Lower leg skin (tissue), 4 donors: ENCODE measurements around the gene PRC1. TPM values are rescaled to one million over a fixed set of nuclear protein-coding genes. Genes with fewer than 3 reads are reported as not detected.

ENCODE experiments used
- DNase-seq, 2 donors: peaks; one replicate each; pipeline ENCODE4 v3.0.0-alpha.2; 2019; ENCODE audit warnings: low spot score in 2 of 2
- H3K4me3 ChIP-seq: fragments of 200-600 bp; sonication (generic); 2 replicates; pipeline ENCODE4 v1.5.1; 2017; ENCODE audit warnings: mild to moderate bottlenecking, low read depth; ENCODE audit not compliant: poor library complexity, severe bottlenecking
- CTCF ChIP-seq, 3 donors: fragments of 450-650 bp; IDR thresholded peaks; one replicate each; pipeline ENCODE4 v1.5.1; 2016; ENCODE audit warnings: antibody characterized with exemption in 3 of 3, mild to moderate bottlenecking in 3 of 3, moderate library complexity in 2 of 3
- POLR2A ChIP-seq, 2 donors: fragments of 450-650 bp; IDR thresholded peaks; one replicate each; pipeline ENCODE4 v1.6.1; 2016 to 2017; ENCODE audit warnings: antibody characterized with exemption in 2 of 2, mild to moderate bottlenecking in 1 of 2, moderate library complexity in 1 of 2
- WGBS, 2 donors: methylation state at CpG; one replicate each; pipeline ENCODE4 v1.1.5; 2018; 5-methylcytosine and 5-hydroxymethylcytosine counted together
- intact Hi-C: fragments of 100-400 bp; cut with DNase I; formaldehyde crosslinking; loops from one replicate; pipeline ENCODE4 v1.15.0; 2023; ENCODE audit warnings: low total_unique reads
- total RNA-seq, 4 donors: library from RNA; depleted of rRNA; stranded (reverse); fragments of >200 nt; gene quantifications; one replicate each; pipeline ENCODE4 v1.1.0, GENCODE V29; 2016

Gene PRC1
- total RNA-seq, 4 donors from 2014 or later, result 16.3 to 24.4 (median 19.5) TPM

GRCh38 chr15:90979582-90979981, 14.8 kb downstream of the PRC1 start:
- intact Hi-C loops, result no loop called here
- DNase-seq, result no peak
- H3K4me3 ChIP-seq, result no peak overlapping the region
- TF ChIP-seq CTCF (IDR thresholded peaks at IDR 0.05) (no peak), POLR2A (IDR thresholded peaks at IDR 0.05) (no peak)
- 46 to 54% methylated on average over 1 of the region's 1 CpG for WGBS, 2 donors

DNA sequence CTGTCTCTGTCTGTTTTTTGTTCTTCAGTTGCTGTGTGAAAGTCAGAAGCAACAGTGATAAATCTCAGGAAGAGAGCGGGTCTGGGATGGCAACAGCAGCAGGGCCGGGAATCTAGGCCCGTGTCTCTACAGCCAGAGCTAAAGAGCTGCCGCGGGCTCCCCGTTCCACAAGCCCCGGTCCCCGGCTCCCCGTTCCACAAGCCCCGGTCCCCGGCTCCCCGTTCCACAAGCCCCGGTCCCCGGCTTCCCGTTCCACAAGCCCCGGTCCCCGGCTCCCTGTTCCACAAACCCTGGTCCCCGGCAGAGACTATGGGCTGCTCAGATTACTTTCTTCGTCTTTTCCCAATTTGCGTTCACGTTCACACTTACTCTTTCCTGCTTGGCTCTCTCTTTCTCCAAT, 20.1 kb downstream of the PRC1 start:
- DNase-seq, result no peak
- TF ChIP-seq CTCF (IDR thresholded peaks at IDR 0.05) (no peak), POLR2A (IDR thresholded peaks at IDR 0.05) (no peak)
- WGBS, 2 donors, result 91 to 95% methylated on average over 20 to 21 of the region's 21 CpGs
- no peak overlapping the region for H3K4me3 ChIP-seq
- intact Hi-C loops, result no loop called here

DNA sequence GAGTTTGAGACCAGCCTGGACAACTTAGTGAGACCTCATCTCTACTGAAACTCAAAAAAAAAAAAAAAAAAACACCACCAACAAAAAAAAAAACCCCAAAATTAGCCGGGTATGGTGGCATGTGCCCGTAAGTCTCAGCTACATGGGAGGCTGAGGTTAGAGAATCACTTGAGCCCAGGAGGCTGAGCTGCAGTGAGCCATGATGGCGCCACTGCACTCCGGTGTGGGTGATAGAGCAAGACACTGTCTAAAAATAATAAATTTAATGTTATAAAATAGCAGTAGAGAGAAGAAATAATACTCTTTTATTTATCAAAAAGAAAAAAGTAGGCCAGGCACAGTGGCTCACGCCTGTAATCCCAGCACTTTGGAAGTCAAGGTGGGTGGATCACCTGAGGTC, 22.2 kb downstream of the PRC1 start:
- intact Hi-C loops, result no loop called here
- TF ChIP-seq CTCF (IDR thresholded peaks at IDR 0.05) (no peak), POLR2A (IDR thresholded peaks at IDR 0.05) (no peak)
- DNase-seq, result no peak
- H3K4me3 ChIP-seq, result no peak overlapping the region
- 87 to 94% methylated on average over 5 of the region's 5 CpGs for WGBS, 2 donors

- no peak overlapping the region for H3K4me3 ChIP-seq
- WGBS, 2 donors, result 94 to 95% methylated on average over 7 of the region's 7 CpGs
- intact Hi-C loops, result no loop called here
- no peak for DNase-seq
- TF ChIP-seq CTCF (IDR thresholded peaks at IDR 0.05) (no peak), POLR2A (IDR thresholded peaks at IDR 0.05) (no peak)
These were observed 24.1 kb downstream of the PRC1 start for GRCh38 chr15:90970274-90970673.

DNA sequence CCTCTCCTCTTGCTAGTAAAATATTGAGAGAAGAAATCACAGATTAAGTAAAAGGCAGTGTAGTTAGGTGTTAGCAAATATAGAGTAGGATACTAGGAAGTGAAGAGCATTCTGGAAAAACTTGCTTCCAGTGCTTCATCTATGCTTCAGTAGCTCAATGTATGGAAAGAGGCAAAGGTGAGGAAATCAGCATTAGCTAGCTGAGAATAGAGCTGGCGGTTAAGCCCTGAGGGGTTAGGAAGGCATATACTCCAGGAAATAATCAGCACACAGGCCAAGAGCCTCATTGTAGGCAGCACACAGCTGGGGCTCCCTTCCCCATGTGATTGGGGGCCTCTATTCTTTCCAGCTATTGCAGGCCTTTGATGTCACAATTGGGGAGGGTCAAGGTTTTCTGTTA, 25.9 kb downstream of the PRC1 start:
- intact Hi-C loops, result no loop called here
- TF ChIP-seq POLR2A (IDR thresholded peaks at IDR 0.05) (no peak), CTCF (IDR thresholded peaks at IDR 0.05) (no peak)
- WGBS, 2 donors, result 74% methylated on average over 1 of the region's 1 CpG
- no peak overlapping the region for H3K4me3 ChIP-seq
- no peak for DNase-seq

DNA sequence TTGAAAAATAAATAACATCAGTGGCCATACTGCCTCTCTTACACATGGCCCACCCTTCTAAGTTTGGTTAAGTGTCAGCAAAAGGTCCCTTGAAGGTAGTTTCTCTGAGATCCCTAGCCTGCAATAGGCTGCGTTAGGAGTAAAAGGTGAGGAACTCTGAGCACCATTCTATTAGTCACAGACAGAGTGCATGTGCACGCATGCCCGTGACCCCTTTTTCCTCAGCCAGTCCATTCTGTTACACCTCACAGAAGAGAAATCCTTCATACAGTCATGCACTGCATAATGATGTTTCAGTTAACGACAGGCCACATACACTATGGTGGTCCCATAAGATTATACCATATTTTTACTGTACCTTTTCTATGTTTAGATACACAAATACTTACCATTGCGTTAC, 27.1 kb downstream of the PRC1 start:
- intact Hi-C loops, result no loop called here
- no peak for DNase-seq
- no peak for TF ChIP-seq POLR2A (IDR thresholded peaks at IDR 0.05)
- no peak for TF ChIP-seq CTCF (IDR thresholded peaks at IDR 0.05)
- 59 to 63% methylated on average over 5 of the region's 5 CpGs for WGBS, 2 donors
- H3K4me3 ChIP-seq, result no peak overlapping the region
